ENCODE measurements around the gene DHX40. TPM values are rescaled to one million over a fixed set of nuclear protein-coding genes. Genes with fewer than 3 reads are reported as not detected.

DHX40 gene
- total and polyA plus RNA-seq, 7 donors: 13.8 to 53.2 (median 36.8) TPM

- intact Hi-C loops (cut with DNase I): no loop called here
- 92 to 94% methylated on average over 5 of the region's 5 CpGs for WGBS, 2 donors
These were observed 42.5 kb downstream of the DHX40 start for GRCh38 chr17:59607817-59608403.

GRCh38 chr17:59611503-59611902, 46.1 kb downstream of the DHX40 start:
- intact Hi-C loops (cut with DNase I): no loop called here
- no peaks in the 10 kb centered on the region for H3K4me1 ChIP-seq
- H3K4me3 ChIP-seq: no peak overlapping the region
- H3K36me3 ChIP-seq: peaks cover 3 to 54% (median 5%) of the 10 kb centered on the region in 4 donors
- no peak for DNase-seq
- H3K27ac ChIP-seq: no peak overlapping the region
- H3K9me3 ChIP-seq: no peaks in the 10 kb centered on the region
- TF ChIP-seq POLR2AphosphoS5 (IDR thresholded peaks at IDR 0.05): no peak
- TF ChIP-seq POLR2A (IDR thresholded peaks at IDR 0.05): no peak
- TF ChIP-seq EP300 (IDR thresholded peaks at IDR 0.05): no peak
- TF ChIP-seq CTCF (IDR thresholded peaks at IDR 0.05): no peak
- no peaks in the 10 kb centered on the region for H3K27me3 ChIP-seq

More at GRCh38 chr17:59607817-59608403, 42.5 kb downstream of the DHX40 start:
- Histone ChIP-seq H3K4me3 (no peak overlapping the region), H3K27ac (no peak overlapping the region), H3K4me1 (no peaks in the 10 kb centered on the region), H3K36me3 (peaks cover 3 to 88% (median 8%) of the 10 kb centered on the region in 4 donors), H3K27me3 (no peaks in the 10 kb centered on the region), H3K9me3 (no peaks in the 10 kb centered on the region)
- DNase-seq: no peak
- no peak for TF ChIP-seq CTCF (IDR thresholded peaks at IDR 0.05)
- no peak for TF ChIP-seq EP300 (IDR thresholded peaks at IDR 0.05)
- TF ChIP-seq POLR2AphosphoS5 (IDR thresholded peaks at IDR 0.05): no peak
- no peak for TF ChIP-seq POLR2A (IDR thresholded peaks at IDR 0.05)

- DNase-seq: no peak
- no peak overlapping the region for H3K4me3 ChIP-seq
- TF ChIP-seq EP300 (IDR thresholded peaks at IDR 0.05) (no peak), POLR2A (IDR thresholded peaks at IDR 0.05) (no peak), CTCF (IDR thresholded peaks at IDR 0.05) (no peak), POLR2AphosphoS5 (IDR thresholded peaks at IDR 0.05) (no peak)
- no peaks in the 10 kb centered on the region for H3K9me3 ChIP-seq
- WGBS, 2 donors: 94 to 96% methylated on average over 7 of the region's 7 CpGs
- peaks cover 0 to 9% (median 0%) of the 10 kb centered on the region in 4 donors for H3K36me3 ChIP-seq
- H3K27me3 ChIP-seq: no peaks in the 10 kb centered on the region
- intact Hi-C loops (cut with DNase I): loop anchor here (5.0 kb wide), 2 partner anchors 49 to 284 kb away; partner anchors contain the start of genes DHX40 and YPEL2
- peaks cover 0 to 19% (median 15%) of the 10 kb centered on the region in 4 donors for H3K4me1 ChIP-seq
- no peak overlapping the region for H3K27ac ChIP-seq
These were observed 51.0 kb downstream of the DHX40 start for GRCh38 chr17:59616253-59616920.

- intact Hi-C loops (cut with DNase I): loop anchor here (5.0 kb wide), 2 partner anchors 50 to 285 kb away; partner anchors contain the start of genes DHX40 and YPEL2
These were observed 51.8 kb downstream of the DHX40 start for GRCh38 chr17:59617156-59617732.

More at GRCh38 chr17:59617156-59617732, 51.8 kb downstream of the DHX40 start:
- WGBS, 2 donors: 24 to 75% methylated on average over 1 of the region's 1 CpG
- Histone ChIP-seq H3K27me3 (no peaks in the 10 kb centered on the region), H3K9me3 (no peaks in the 10 kb centered on the region), H3K4me3 (no peak overlapping the region), H3K27ac (peak overlapping the region in 3 of 4 donors; percentile 95 to 98 (median 95)), H3K36me3 (peaks cover 0 to under 1% (median 0%) of the 10 kb centered on the region in 4 donors), H3K4me1 (peaks cover 0 to 27% (median 24%) of the 10 kb centered on the region in 4 donors)
- DNase-seq: no peak
- no peak for TF ChIP-seq EP300 (IDR thresholded peaks at IDR 0.05)
- no peak for TF ChIP-seq POLR2A (IDR thresholded peaks at IDR 0.05)
- TF ChIP-seq CTCF (IDR thresholded peaks at IDR 0.05): no peak
- TF ChIP-seq POLR2AphosphoS5 (IDR thresholded peaks at IDR 0.05): no peak
